Neuronal stem cell (in vitro differentiated cells): ENCODE measurements around the gene PCDHGB3.
"Not testable (repeated sequence)": the region's sequence is repeated elsewhere in the genome, so short reads cannot be mapped to it uniquely, and the experiment has no call there.

Experiments used
- DNase-seq: peaks from one replicate; pipeline ENCODE4 v3.0.0-alpha.2; 2013; ENCODE audit warnings: low spot score
- H2AFZ ChIP-seq: one replicate; pipeline ENCODE4 v1.6.1; 2013; ENCODE audit warnings: mild to moderate bottlenecking, low read length, inconsistent platforms
- H2AK5ac ChIP-seq: 2 replicates; pipeline ENCODE4 v1.6.1; 2013; ENCODE audit warnings: low read depth, mild to moderate bottlenecking, inconsistent platforms, low read length, moderate library complexity, mixed read lengths
- H2BK120ac ChIP-seq: 2 replicates; pipeline ENCODE4 v1.6.1; 2013; ENCODE audit warnings: low read depth, mild to moderate bottlenecking, inconsistent platforms, low read length, moderate library complexity, mixed read lengths
- H2BK12ac ChIP-seq: one replicate; pipeline ENCODE4 v1.6.1; 2013; ENCODE audit warnings: low read length, inconsistent platforms
- H2BK15ac ChIP-seq: 2 replicates; pipeline ENCODE4 v1.6.1; 2013; ENCODE audit warnings: mild to moderate bottlenecking, low read length, inconsistent platforms, mixed read lengths
- H2BK5ac ChIP-seq: one replicate; pipeline ENCODE4 v1.6.1; 2013; ENCODE audit warnings: inconsistent platforms, mild to moderate bottlenecking, low read length, moderate library complexity
- H3K14ac ChIP-seq: one replicate; pipeline ENCODE4 v1.6.1; 2013; ENCODE audit warnings: low read length, inconsistent platforms
- H3K18ac ChIP-seq: 2 replicates; pipeline ENCODE4 v1.6.1; 2013; ENCODE audit warnings: low read length, inconsistent platforms
- H3K23ac ChIP-seq: 2 replicates; pipeline ENCODE4 v1.6.1; 2013; ENCODE audit warnings: low read depth, mild to moderate bottlenecking, mixed read lengths, low read length, inconsistent platforms; ENCODE audit not compliant: poor library complexity
- H3K27ac ChIP-seq: replicated peaks from 3 replicates; pipeline ENCODE4 v1.5.1; 2013; ENCODE audit warnings: low read length, inconsistent platforms
- H3K27me3 ChIP-seq, 3 experiments: 2 replicates each; pipeline ENCODE4 v1.6.1; 2013; ENCODE audit warnings: low read length in 3 of 3, mild to moderate bottlenecking in 2 of 3, inconsistent platforms in 1 of 3, low read depth in 1 of 3, mixed read lengths in 1 of 3, moderate library complexity in 1 of 3; ENCODE audit not compliant: control insufficient read depth in 3 of 3, insufficient read depth in 3 of 3
- H3K36me3 ChIP-seq, 2 donors: replicated peaks in 1 of 2; 2 replicates each; pipeline ENCODE4 v1.6.1; 2013; ENCODE audit warnings: low read length in 2 of 2; ENCODE audit not compliant: control insufficient read depth in 2 of 2, insufficient read depth in 2 of 2
- H3K4ac ChIP-seq: 2 replicates; pipeline ENCODE4 v1.6.1; 2013; ENCODE audit warnings: inconsistent platforms, mild to moderate bottlenecking, low read length, moderate library complexity
- H3K4me1 ChIP-seq, 2 donors: 1 replicate in 1 of 2; 2 replicates in 1 of 2; pipeline ENCODE4 v1.6.1; 2013; ENCODE audit warnings: low read length in 2 of 2, low read depth in 1 of 2; ENCODE audit not compliant: control insufficient read depth in 2 of 2, insufficient read depth in 1 of 2
- H3K4me2 ChIP-seq: one replicate; pipeline ENCODE4 v1.6.1; 2013; ENCODE audit warnings: mild to moderate bottlenecking, low read length, inconsistent platforms; ENCODE audit not compliant: insufficient read depth, poor library complexity, severe bottlenecking
- H3K4me3 ChIP-seq, 2 donors: 2 replicates each; pipeline ENCODE4 v1.5.1; 2013; ENCODE audit warnings: low read length in 2 of 2, mild to moderate bottlenecking in 2 of 2, inconsistent platforms in 1 of 2, moderate library complexity in 1 of 2
- H3K79me1 ChIP-seq: one replicate; pipeline ENCODE4 v1.6.1; 2013; ENCODE audit warnings: low read depth, mild to moderate bottlenecking, inconsistent platforms, low read length, moderate library complexity
- H3K9ac ChIP-seq: one replicate; pipeline ENCODE4 v1.6.1; 2013; ENCODE audit warnings: mild to moderate bottlenecking, low read depth, low read length, inconsistent platforms; ENCODE audit not compliant: poor library complexity
- H3K9me3 ChIP-seq, 2 donors: replicated peaks in 1 of 2; 2 replicates each; pipeline versions ENCODE3 to v1.6.1; 2013; ENCODE audit warnings: low read length in 2 of 2, mild to moderate bottlenecking in 2 of 2, inconsistent platforms in 1 of 2, low read depth in 1 of 2, mixed read lengths in 1 of 2, moderate library complexity in 1 of 2; ENCODE audit not compliant: control insufficient read depth in 2 of 2, insufficient read depth in 1 of 2
- H4K8ac ChIP-seq: one replicate; pipeline ENCODE4 v1.6.1; 2013; ENCODE audit warnings: low read depth, mild to moderate bottlenecking, inconsistent platforms, low read length, moderate library complexity
- H4K91ac ChIP-seq: one replicate; pipeline ENCODE4 v1.6.1; 2013; ENCODE audit warnings: low read length, low read depth, mild to moderate bottlenecking, inconsistent platforms; ENCODE audit not compliant: poor library complexity
- WGBS, 2 donors: extraction: QIAGEN DNeasy Blood & Tissue Kit; methylation state at CpG; one replicate each; pipeline ENCODE4 v1.1.7; 2013; ENCODE audit warnings: missing lambda C conversion rate in 2 of 2, mixed read lengths in 1 of 2; ENCODE audit not compliant: insufficient read length in 2 of 2, insufficient replicate concordance in 1 of 2; ENCODE audit errors: extremely low coverage in 2 of 2; 5-methylcytosine and 5-hydroxymethylcytosine counted together

The PCDHGB3 gene

GRCh38 chr5:141375444-141376155 is 5.6 kb downstream of the PCDHGB3 start:
- H3K4ac ChIP-seq, H4K8ac ChIP-seq, H3K4me3 ChIP-seq, H3K4me1 ChIP-seq, H2AFZ ChIP-seq, H2BK120ac ChIP-seq, H3K23ac ChIP-seq, H3K36me3 ChIP-seq, H2AK5ac ChIP-seq, H3K14ac ChIP-seq, H4K91ac ChIP-seq, H2BK5ac ChIP-seq, H3K27ac ChIP-seq, H3K18ac ChIP-seq, H3K27me3 ChIP-seq, H2BK15ac ChIP-seq, DNase-seq, H2BK12ac ChIP-seq, H3K79me1 ChIP-seq, H3K4me2 ChIP-seq, H3K9ac ChIP-seq: not testable (repeated sequence)
- no CpG with 5 or more reads among the region's 48 CpGs for WGBS, 2 donors
- H3K9me3 ChIP-seq, result peaks cover 34 to 39% of the 10 kb centered on the region in 2 donors

GRCh38 chr5:141382469-141383294 is 12.6 kb downstream of the PCDHGB3 start, which contains the start of gene PCDHGA7:
PCDHGA7 (plus strand) TSS chr5:141382742; CDS start chr5:141382900, 158 bp downstream.
- H3K79me1 ChIP-seq, result no peaks in the 10 kb centered on the region
- WGBS, 2 donors, result no CpG with 5 or more reads among the region's 37 CpGs
- H2AFZ ChIP-seq, result no peak within 1 kb of the TSS
- H3K27me3 ChIP-seq, result no peaks in the 10 kb centered on the region
- no peak within 1 kb of the TSS for H4K8ac ChIP-seq
- H3K4me2 ChIP-seq, result no peak within 1 kb of the TSS
- H3K14ac ChIP-seq, result no peak within 1 kb of the TSS
- no peaks in the 10 kb centered on the region for H3K36me3 ChIP-seq
- H3K23ac ChIP-seq, result no peak within 1 kb of the TSS
- H3K27ac ChIP-seq, result no peak within 1 kb of the TSS
- peaks cover 17 to 27% of the 10 kb centered on the region in 2 donors for H3K9me3 ChIP-seq
- peak within 1 kb of the TSS; percentile 24 for H2BK5ac ChIP-seq
- no peak within 1 kb of the TSS for H2BK12ac ChIP-seq
- no peak within 1 kb of the TSS for H3K4me3 ChIP-seq
- no peak within 1 kb of the TSS for H4K91ac ChIP-seq
- H2BK15ac ChIP-seq, result no peak within 1 kb of the TSS
- H2BK120ac ChIP-seq, result no peak within 1 kb of the TSS
- H3K9ac ChIP-seq, result peak within 1 kb of the TSS; percentile 22
- no peaks in the 10 kb centered on the region for H3K4me1 ChIP-seq
- no peak within 1 kb of the TSS for H3K4ac ChIP-seq
- DNase-seq, result no peak
- no peak within 1 kb of the TSS for H3K18ac ChIP-seq
- H2AK5ac ChIP-seq, result no peak within 1 kb of the TSS

GRCh38 chr5:141383345-141383744 is 13.3 kb downstream of the PCDHGB3 start:
- Histone ChIP-seq H3K9me3 (peaks cover 20 to 30% of the 10 kb centered on the region in 2 donors), H3K36me3 (no peaks in the 10 kb centered on the region), H4K91ac (no peak overlapping the region), H3K4ac (no peak overlapping the region), H3K4me1 (no peaks in the 10 kb centered on the region), H3K14ac (no peak overlapping the region), H3K4me2 (no peak overlapping the region), H2BK12ac (no peak overlapping the region), H2AK5ac (no peak overlapping the region), H3K23ac (no peak overlapping the region), H3K18ac (no peak overlapping the region), H3K9ac (peak overlapping the region; percentile 22), H3K79me1 (peaks cover under 1% of the 10 kb centered on the region), H3K4me3 (no peak overlapping the region), H3K27me3 (no peaks in the 10 kb centered on the region), H4K8ac (no peak overlapping the region), H2BK15ac (no peak overlapping the region), H2AFZ (no peak overlapping the region), H2BK120ac (no peak overlapping the region), H2BK5ac (peak overlapping the region; percentile 24), H3K27ac (no peak overlapping the region)
- WGBS, 2 donors, result no CpG with 5 or more reads among the region's 21 CpGs
- DNase-seq, result no peak
